Nephron (organoid): ENCODE data around the gene LMBRD1.

Source experiments
- H3K27ac Mint-ChIP-seq, 3 experiments: 2 replicates each; pipeline ENCODE4 v1.8.0; 2020; ENCODE audit warnings: mixed read lengths in 3 of 3, mild to moderate bottlenecking in 2 of 3, moderate library complexity in 1 of 3
- H3K27me3 Mint-ChIP-seq: 2 replicates; pipeline ENCODE4 v1.8.0; 2021; ENCODE audit warnings: low read depth, mild to moderate bottlenecking, moderate library complexity, mixed read lengths
- H3K36me3 Mint-ChIP-seq: 2 replicates; pipeline ENCODE4 v1.8.0; 2020; ENCODE audit warnings: low read depth, mixed read lengths
- H3K4me1 Mint-ChIP-seq: 2 replicates; pipeline ENCODE4 v1.8.0; 2020; ENCODE audit warnings: mixed read lengths
- H3K4me3 Mint-ChIP-seq, 3 experiments: 2 replicates each; pipeline ENCODE4 v1.8.0; 2020; ENCODE audit warnings: mild to moderate bottlenecking in 3 of 3, mixed read lengths in 3 of 3, moderate library complexity in 2 of 3
- H3K9me3 Mint-ChIP-seq: 2 replicates; pipeline ENCODE4 v1.8.0; 2020; ENCODE audit warnings: mixed read lengths
- CTCF ChIP-seq, 3 experiments: fragments of 200-600 bp; sonication (generic); IDR thresholded peaks; one replicate each; pipeline ENCODE4 v1.5.0; 2021; ENCODE audit warnings: antibody characterized with exemption in 3 of 3; ENCODE audit not compliant: unreplicated experiment in 3 of 3

Gene LMBRD1

GRCh38 chr6:69627625-69628024 lies 169.2 kb downstream of the LMBRD1 start:
- H3K27ac Mint-ChIP-seq, result no peak overlapping the region
- no peaks in the 10 kb centered on the region for H3K4me1 Mint-ChIP-seq
- no peak for TF ChIP-seq CTCF (IDR thresholded peaks at IDR 0.05; ENCODE audit: unreplicated experiment in 3 of 3)
- no peaks in the 10 kb centered on the region for H3K36me3 Mint-ChIP-seq
- no peak overlapping the region for H3K4me3 Mint-ChIP-seq
- no peaks in the 10 kb centered on the region for H3K9me3 Mint-ChIP-seq
- H3K27me3 Mint-ChIP-seq, result no peaks in the 10 kb centered on the region

- Mint-ChIP-seq H3K36me3 (no peaks in the 10 kb centered on the region), H3K4me1 (no peaks in the 10 kb centered on the region), H3K9me3 (no peaks in the 10 kb centered on the region), H3K27ac (no peak overlapping the region), H3K27me3 (no peaks in the 10 kb centered on the region), H3K4me3 (no peak overlapping the region)
- no peak for TF ChIP-seq CTCF (IDR thresholded peaks at IDR 0.05; ENCODE audit: unreplicated experiment in 3 of 3)
Observed at GRCh38 chr6:69624944-69625343, 171.9 kb downstream of the LMBRD1 start.
